Prostate gland (tissue), 2 donors: ENCODE measurements around the gene PSD4. TPM values are rescaled to one million over a fixed set of nuclear protein-coding genes. Genes with fewer than 3 reads are reported as not detected.
A peak's percentile ranks its signal among the peaks of the same experiment; 100 is the strongest.

Source experiments
- DNase-seq: peaks from one replicate; pipeline ENCODE4 v3.0.0-alpha.2; 2019; ENCODE audit warnings: low spot score
- H3K27ac ChIP-seq, 2 donors: fragments of 200-600 bp; sonication (generic); 2 replicates each; pipeline ENCODE4 v1.5.1; 2017 to 2019
- H3K27me3 ChIP-seq: fragments of 200-600 bp; sonication (generic); replicated peaks from 2 replicates; pipeline ENCODE4 v1.5.1; 2019; ENCODE audit not compliant: insufficient read depth
- H3K36me3 ChIP-seq, 2 donors: fragments of 200-600 bp; sonication (generic); 1 replicate in 1 of 2; 2 replicates in 1 of 2; pipeline versions ENCODE4 v1.5.1 to v1.8.1; 2017 to 2019
- H3K4me1 ChIP-seq: fragments of 200-600 bp; sonication (generic); replicated peaks from 2 replicates; pipeline ENCODE4 v1.5.1; 2019
- H3K4me3 ChIP-seq, 2 donors: fragments of 200-600 bp; sonication (generic); 2 replicates each; pipeline ENCODE4 v1.5.1; 2017 to 2019
- H3K9me3 ChIP-seq: fragments of 200-600 bp; sonication (generic); 2 replicates; pipeline ENCODE4 v1.5.1; 2017
- POLR2A ChIP-seq: fragments of 450-650 bp; IDR thresholded peaks from one replicate; pipeline ENCODE4 v1.6.1; 2016; ENCODE audit warnings: antibody characterized with exemption, mild to moderate bottlenecking
- POLR2AphosphoS5 ChIP-seq: sonication (generic); formaldehyde crosslinking; IDR thresholded peaks from one replicate; pipeline ENCODE4 v1.6.1; 2017; ENCODE audit warnings: antibody characterized with exemption
- WGBS: methylation state at CpG from one replicate; pipeline ENCODE4 v1.1.5; 2018; 5-methylcytosine and 5-hydroxymethylcytosine counted together
- intact Hi-C: fragments of 100-400 bp; cut with DNase I; formaldehyde crosslinking; loops from one replicate; pipeline ENCODE4 v1.14.2; 2022
- total RNA-seq, 2 donors: library from RNA; depleted of rRNA; stranded (reverse); fragments of >200 nt; gene quantifications; one replicate each; pipeline ENCODE4 v1.1.0, GENCODE V29; 2016
- TF ChIP-seq, protein P1 (sequence below), 4 experiments: fragments of 200-600 bp in 2 of 4; fragments of 450-650 bp in 2 of 4; sonication (generic) in 2 of 4; IDR thresholded peaks; 1 replicate in 3 of 4; 2 replicates in 1 of 4; pipeline ENCODE4 v1.5.1; 2016 to 2019; ENCODE audit warnings: antibody characterized with exemption in 4 of 4, mild to moderate bottlenecking in 2 of 4, moderate library complexity in 2 of 4

Gene PSD4
- total RNA-seq, 2 donors from 2014 or later: 139 to 221 TPM

DNA sequence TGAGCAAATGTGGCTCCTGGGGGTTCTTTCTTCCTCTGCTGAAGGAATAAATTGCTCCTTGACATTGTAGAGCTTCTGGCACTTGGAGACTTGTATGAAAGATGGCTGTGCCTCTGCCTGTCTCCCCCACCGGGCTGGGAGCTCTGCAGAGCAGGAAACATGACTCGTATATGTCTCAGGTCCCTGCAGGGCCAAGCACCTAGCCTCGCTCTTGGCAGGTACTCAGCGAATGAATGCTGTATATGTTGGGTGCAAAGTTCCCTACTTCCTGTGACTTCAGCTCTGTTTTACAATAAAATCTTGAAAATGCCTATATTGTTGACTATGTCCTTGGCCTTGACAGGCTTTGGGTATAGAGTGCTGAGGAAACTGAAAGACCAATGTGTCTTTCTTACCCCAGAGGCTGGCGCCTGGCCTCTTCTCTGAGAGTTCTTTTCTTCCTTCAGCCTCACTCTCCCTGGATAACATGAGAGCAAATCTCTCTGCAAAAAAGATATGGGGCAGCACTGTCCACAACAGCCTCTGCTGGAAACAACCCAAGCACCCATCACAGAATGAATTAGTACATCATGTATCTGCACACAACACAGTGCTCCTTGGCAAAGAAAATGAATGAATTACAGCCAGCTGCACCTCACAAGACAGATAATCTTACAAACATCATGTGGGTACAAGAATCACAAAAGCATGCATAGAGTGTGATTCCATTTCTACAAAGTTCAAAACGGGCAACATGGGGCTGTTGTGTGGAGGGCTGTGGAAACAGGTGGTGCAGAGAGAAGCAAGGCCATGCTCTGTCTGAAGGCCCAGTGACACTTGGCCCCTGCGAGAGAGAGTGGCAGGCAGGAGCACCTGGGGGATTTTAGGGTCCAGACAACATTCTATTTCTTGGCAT, 39.8 kb upstream of the PSD4 start:
- Histone ChIP-seq H3K4me1 (no peaks in the 10 kb centered on the region), H3K36me3 (no peaks in the 10 kb centered on the region), H3K27me3 (no peaks in the 10 kb centered on the region), H3K27ac (no peak overlapping the region), H3K4me3 (no peak overlapping the region), H3K9me3 (no peaks in the 10 kb centered on the region)
- intact Hi-C loops: no loop called here
- DNase-seq: no peak
- 67% methylated on average over 7 of the region's 7 CpGs for WGBS
- no peak for TF ChIP-seq POLR2AphosphoS5
- no peak for TF ChIP-seq POLR2A
- TF ChIP-seq, protein P1, sequence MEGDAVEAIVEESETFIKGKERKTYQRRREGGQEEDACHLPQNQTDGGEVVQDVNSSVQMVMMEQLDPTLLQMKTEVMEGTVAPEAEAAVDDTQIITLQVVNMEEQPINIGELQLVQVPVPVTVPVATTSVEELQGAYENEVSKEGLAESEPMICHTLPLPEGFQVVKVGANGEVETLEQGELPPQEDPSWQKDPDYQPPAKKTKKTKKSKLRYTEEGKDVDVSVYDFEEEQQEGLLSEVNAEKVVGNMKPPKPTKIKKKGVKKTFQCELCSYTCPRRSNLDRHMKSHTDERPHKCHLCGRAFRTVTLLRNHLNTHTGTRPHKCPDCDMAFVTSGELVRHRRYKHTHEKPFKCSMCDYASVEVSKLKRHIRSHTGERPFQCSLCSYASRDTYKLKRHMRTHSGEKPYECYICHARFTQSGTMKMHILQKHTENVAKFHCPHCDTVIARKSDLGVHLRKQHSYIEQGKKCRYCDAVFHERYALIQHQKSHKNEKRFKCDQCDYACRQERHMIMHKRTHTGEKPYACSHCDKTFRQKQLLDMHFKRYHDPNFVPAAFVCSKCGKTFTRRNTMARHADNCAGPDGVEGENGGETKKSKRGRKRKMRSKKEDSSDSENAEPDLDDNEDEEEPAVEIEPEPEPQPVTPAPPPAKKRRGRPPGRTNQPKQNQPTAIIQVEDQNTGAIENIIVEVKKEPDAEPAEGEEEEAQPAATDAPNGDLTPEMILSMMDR (IDR thresholded peaks at IDR 0.05): no peak

DNA sequence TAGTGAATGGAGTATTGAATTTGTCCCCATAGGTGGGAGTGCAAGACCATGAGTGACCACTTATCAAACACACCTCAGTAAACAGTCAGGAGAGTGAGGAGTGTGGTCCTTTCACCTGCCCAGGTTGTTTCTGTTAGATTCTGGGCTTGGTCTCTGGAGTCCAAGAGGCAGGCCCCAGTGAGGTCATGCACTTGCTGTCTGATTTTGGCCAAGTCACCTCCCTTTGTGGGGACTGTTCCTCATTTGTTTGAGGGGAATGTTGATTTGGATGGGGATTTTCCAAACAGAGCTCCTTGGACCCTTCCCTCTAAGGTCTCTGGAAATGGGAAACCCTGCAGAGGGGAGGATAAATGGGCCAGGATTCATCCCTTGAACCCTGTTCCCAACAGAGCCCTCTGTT, 39.1 kb upstream of the PSD4 start:
- Histone ChIP-seq H3K9me3 (no peaks in the 10 kb centered on the region), H3K27me3 (no peaks in the 10 kb centered on the region), H3K4me3 (no peak overlapping the region), H3K4me1 (no peaks in the 10 kb centered on the region), H3K36me3 (no peaks in the 10 kb centered on the region), H3K27ac (no peak overlapping the region)
- intact Hi-C loops: loop anchor here (5.0 kb wide), 2 partner anchors 63 to 238 kb away; no protein-coding TSS in a partner anchor
- TF ChIP-seq POLR2A (no peak), POLR2AphosphoS5 (no peak)
- TF ChIP-seq, protein P1 (IDR thresholded peaks at IDR 0.05): no peak
- DNase-seq: no peak

DNA sequence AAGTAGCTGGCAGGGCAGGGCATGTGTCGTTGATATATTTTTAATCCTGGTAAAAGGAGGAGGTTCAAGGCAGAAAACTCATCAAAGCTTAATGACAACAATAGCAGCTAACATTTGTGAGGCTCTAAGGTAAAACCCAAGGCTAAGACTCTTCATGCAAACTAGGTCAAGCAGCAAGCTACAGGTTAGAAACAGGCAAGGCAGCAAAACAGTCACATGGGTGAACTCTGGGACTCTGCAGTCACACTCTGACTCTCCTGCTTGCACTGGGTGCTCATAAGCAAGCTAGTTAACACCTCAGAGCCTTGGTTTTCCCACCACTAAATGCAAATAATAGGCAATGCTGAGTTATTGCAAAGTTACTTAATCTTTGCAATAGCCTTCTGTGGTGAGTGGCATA, 38.5 kb upstream of the PSD4 start:
- TF ChIP-seq POLR2A: no peak
- no peak for TF ChIP-seq POLR2AphosphoS5
- TF ChIP-seq, protein P1 (IDR thresholded peaks at IDR 0.05): no peak
- Histone ChIP-seq H3K9me3 (no peaks in the 10 kb centered on the region), H3K4me3 (no peak overlapping the region), H3K27ac (no peak overlapping the region), H3K4me1 (no peaks in the 10 kb centered on the region), H3K27me3 (no peaks in the 10 kb centered on the region), H3K36me3 (no peaks in the 10 kb centered on the region)
- WGBS: 92% methylated on average over 1 of the region's 1 CpG
- no peak for DNase-seq
- intact Hi-C loops: loop anchor here (5.0 kb wide), 2 partner anchors 62 to 237 kb away; no protein-coding TSS in a partner anchor

DNA sequence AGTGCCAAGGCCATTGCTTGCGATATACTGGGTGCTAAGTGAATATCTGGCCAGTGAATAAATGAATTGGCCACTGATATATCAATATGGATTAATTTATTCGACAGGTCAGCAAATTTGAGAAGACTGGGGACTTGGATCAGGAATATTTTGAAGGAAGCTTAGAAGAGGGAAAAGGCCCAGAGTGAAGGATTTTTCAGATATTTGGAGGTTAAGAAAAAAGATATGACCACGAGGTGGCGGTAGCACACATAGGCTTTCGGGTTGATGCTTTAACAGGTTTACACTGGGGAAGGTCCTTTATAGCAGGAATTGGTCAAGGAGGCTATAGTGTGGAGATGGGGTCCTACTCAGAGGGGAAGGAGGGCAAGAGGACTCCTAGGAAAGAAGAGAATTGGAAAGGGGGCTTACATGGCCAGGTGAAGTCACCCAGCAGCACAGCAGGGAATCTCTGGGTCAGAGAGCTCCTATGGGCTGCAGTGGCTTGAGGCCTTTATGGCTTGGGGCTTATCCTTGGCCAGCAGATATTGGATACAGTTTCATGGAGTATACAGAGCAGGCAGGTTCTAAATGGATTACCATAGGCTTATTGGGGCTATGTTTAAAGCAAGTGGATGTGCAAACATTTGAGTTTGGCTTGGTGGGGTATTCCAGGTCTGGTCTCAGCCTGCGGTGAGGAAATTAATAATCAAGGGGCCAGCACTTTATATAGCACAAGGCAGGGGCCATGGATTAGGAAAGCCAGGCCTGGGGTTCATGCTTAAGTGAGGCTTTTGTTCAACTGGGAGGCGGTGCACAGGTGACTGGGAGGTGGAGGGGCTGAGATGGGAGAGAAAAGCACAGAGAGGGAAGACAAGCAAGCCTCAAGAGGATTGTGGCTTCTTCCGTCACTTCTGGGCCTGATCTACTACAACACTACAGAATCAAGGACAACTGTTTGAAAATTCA, 36.7 kb upstream of the PSD4 start:
- Histone ChIP-seq H3K4me3 (no peak overlapping the region), H3K4me1 (no peaks in the 10 kb centered on the region), H3K9me3 (no peaks in the 10 kb centered on the region), H3K36me3 (no peaks in the 10 kb centered on the region), H3K27ac (no peak overlapping the region), H3K27me3 (no peaks in the 10 kb centered on the region)
- 54% methylated on average over 8 of the region's 8 CpGs for WGBS
- DNase-seq: peak; percentile 53
- intact Hi-C loops: loop anchor here (5.0 kb wide), 2 partner anchors 60 to 235 kb away; no protein-coding TSS in a partner anchor
- TF ChIP-seq, protein P1 (IDR thresholded peaks at IDR 0.05): peak; percentile 42 to 67 (median 62)
- TF ChIP-seq POLR2AphosphoS5 (no peak), POLR2A (no peak)
